HCT116 (cell line): ENCODE data around the gene ACOD1. TPM values are rescaled to one million over a fixed set of nuclear protein-coding genes. Genes with fewer than 3 reads are reported as not detected.

Experiments
- ATAC-seq: fragments of 200-7000 bp; cut with Tn5 transposase; 2 replicates; pipeline ENCODE4 v1.9.1; 2020; ENCODE audit warnings: mild to moderate bottlenecking, moderate library complexity
- BruUV-seq: library from RNA; stranded (reverse); fragments of 400-500 nt; replicated peaks from 2 replicates; lab custom pipeline; 2021; lab: Mats Ljungman, UMichigan
- CTCF ChIA-PET: fragments of 300-600 bp; sonication (Branson Sonifier 250); formaldehyde crosslinking; loops from one replicate; lab custom pipeline; 2021; ENCODE audit warnings: antibody characterized with exemption; lab: Charles Lee
- POLR2A ChIA-PET: fragments of 300-600, 350-600 bp; sonication (Branson Sonifier 250); formaldehyde crosslinking; loops from one replicate; lab custom pipeline; 2021; ENCODE audit warnings: antibody characterized with exemption; lab: Charles Lee
- RAD21 ChIA-PET, 2 experiments: fragments of 300-600 bp; sonication (Branson Sonifier 250); formaldehyde crosslinking; loops; one replicate each; lab custom pipeline; 2023; ENCODE audit warnings: low total read pairs in 2 of 2; ENCODE audit not compliant: uncharacterized antibody in 2 of 2, unreplicated experiment in 2 of 2, low non-redundant PET in 1 of 2; lab: Charles Lee
- DNase-seq: peaks from one replicate; pipeline ENCODE4 v3.0.0-alpha.2; 2010; ENCODE audit warnings: low read depth, low spot score
- H2AFZ ChIP-seq: fragments of 200-600 bp; shearing (Covaris generic), sonication (generic); 2 replicates; pipeline ENCODE4 v1.6.1; 2017; ENCODE audit warnings: low read depth, mixed run types, mixed read lengths, antibody characterized with exemption, low read length; ENCODE audit not compliant: poor library complexity, severe bottlenecking
- H3K27ac ChIP-seq: 2 replicates; pipeline ENCODE4 v1.5.1; 2012; ENCODE audit warnings: low read depth, low read length
- H3K27me3 ChIP-seq: fragments of 200-600 bp; sonication (generic); 2 replicates; pipeline ENCODE4 v1.6.1; 2016; ENCODE audit warnings: mixed run types, low read length, mixed read lengths; ENCODE audit not compliant: insufficient read depth
- H3K36me3 ChIP-seq, 2 experiments: fragments of 200-500 bp in 1 of 2; fragments of 200-600 bp in 1 of 2; sonication (Bioruptor generic) in 1 of 2; sonication (generic) in 1 of 2; 2 replicates each; pipeline versions ENCODE4 v1.5.1 to v1.6.1; 2014 to 2016; ENCODE audit warnings: low read length in 2 of 2, inconsistent platforms in 1 of 2, mixed read lengths in 1 of 2, mixed run types in 1 of 2; ENCODE audit not compliant: insufficient read depth in 2 of 2, control insufficient read depth in 1 of 2
- H3K4me1 ChIP-seq, 2 experiments: fragments of 200-600 bp in 1 of 2; sonication (generic) in 1 of 2; 2 replicates each; pipeline versions ENCODE4 v1.5.1 to v1.6.1; 2012 to 2017; ENCODE audit warnings: low read length in 2 of 2, inconsistent platforms in 1 of 2, mild to moderate bottlenecking in 1 of 2, mixed read lengths in 1 of 2, mixed run types in 1 of 2, moderate library complexity in 1 of 2; ENCODE audit not compliant: insufficient read depth in 2 of 2, control insufficient read depth in 1 of 2
- H3K4me2 ChIP-seq: fragments of 200-600 bp; sonication (generic); 2 replicates; pipeline ENCODE4 v1.6.1; 2017; ENCODE audit warnings: mixed run types, low read length, mixed read lengths
- H3K4me3 ChIP-seq, 2 experiments: fragments of 200-600 bp in 1 of 2; sonication (generic) in 1 of 2; replicated peaks in 1 of 2; 2 replicates each; pipeline ENCODE4 v1.5.1; 2011 to 2016; ENCODE audit warnings: low read length in 2 of 2, control low read depth in 1 of 2, low read depth in 1 of 2, mild to moderate bottlenecking in 1 of 2, mixed read lengths in 1 of 2, mixed run types in 1 of 2
- H3K79me2 ChIP-seq: fragments of 200-600 bp; sonication (generic); 2 replicates; pipeline ENCODE4 v1.6.1; 2017; ENCODE audit warnings: mild to moderate bottlenecking, mixed run types, low read length, moderate library complexity, mixed read lengths; ENCODE audit not compliant: insufficient read depth
- H3K9ac ChIP-seq: fragments of 200-600 bp; sonication (generic); 2 replicates; pipeline ENCODE4 v1.6.1; 2016; ENCODE audit warnings: low read length, mixed read lengths
- H3K9me2 ChIP-seq: fragments of 200-600 bp; sonication (generic), shearing (Covaris generic); 2 replicates; pipeline ENCODE4 v1.6.1; 2017; ENCODE audit warnings: mixed run types, mild to moderate bottlenecking, moderate library complexity; ENCODE audit not compliant: insufficient read depth
- H3K9me3 ChIP-seq, 2 experiments: fragments of 200-500 bp in 1 of 2; fragments of 200-600 bp in 1 of 2; sonication (Bioruptor generic) in 1 of 2; sonication (generic) in 1 of 2; 2 replicates each; pipeline ENCODE4 v1.6.1; 2014 to 2017; ENCODE audit warnings: low read length in 2 of 2, mixed read lengths in 2 of 2, inconsistent platforms in 1 of 2, low read depth in 1 of 2, mild to moderate bottlenecking in 1 of 2, mixed run types in 1 of 2, moderate library complexity in 1 of 2; ENCODE audit not compliant: control insufficient read depth in 1 of 2, insufficient read depth in 1 of 2
- H4K20me1 ChIP-seq: fragments of 200-600 bp; sonication (generic), shearing (Covaris generic); 2 replicates; pipeline ENCODE4 v1.6.1; 2017; ENCODE audit warnings: mixed run types, mild to moderate bottlenecking, moderate library complexity; ENCODE audit not compliant: insufficient read depth
- CBX3 ChIP-seq: IDR thresholded peaks from 2 replicates; pipeline ENCODE4 v1.6.1; 2012; ENCODE audit warnings: low read depth
- CEBPB ChIP-seq: IDR thresholded peaks from 2 replicates; pipeline ENCODE4 v1.6.1; 2012; ENCODE audit warnings: low read depth
- EZH2 ChIP-seq: fragments of 200-600 bp; sonication (generic); IDR thresholded peaks from 2 replicates; pipeline ENCODE4 v1.6.1; 2017; ENCODE audit warnings: antibody characterized with exemption, mixed run types
- FOSL1 ChIP-seq: IDR thresholded peaks from 2 replicates; pipeline ENCODE4 v1.6.1; 2012; ENCODE audit warnings: low read depth
- JUND ChIP-seq: IDR thresholded peaks from 2 replicates; pipeline ENCODE4 v1.6.1; 2012
- POLR2AphosphoS5 ChIP-seq: IDR thresholded peaks from 2 replicates; pipeline ENCODE4 v1.6.1; 2011; ENCODE audit warnings: mild to moderate bottlenecking, low read depth, low read length, moderate library complexity
- SIN3A ChIP-seq: IDR thresholded peaks from 2 replicates; pipeline ENCODE4 v1.6.1; 2012; ENCODE audit warnings: low read depth
- SP1 ChIP-seq: IDR thresholded peaks from 2 replicates; pipeline ENCODE4 v1.6.1; 2012; ENCODE audit warnings: low read depth
- TCF7L2 ChIP-seq: IDR thresholded peaks from 2 replicates; pipeline ENCODE4 v1.7.0; 2011; ENCODE audit warnings: borderline replicate concordance, inconsistent platforms; ENCODE audit not compliant: insufficient read depth, insufficient read length; ENCODE audit errors: extremely low read depth
- intact Hi-C: fragments of 100-400 bp; cut with micrococcal nuclease; formaldehyde crosslinking; loops from 2 replicates; pipeline ENCODE4 v1.10.0; 2022
- total RNA-seq: library from RNA; stranded (reverse); gene quantifications from one replicate; pipeline ENCODE4 v1.2.1, GENCODE V29; 2021; ENCODE audit not compliant: unreplicated experiment
- TF ChIP-seq, protein P1 (sequence below), 3 experiments: fragments of 200-600 bp in 1 of 3; sonication (generic) in 1 of 3; IDR thresholded peaks in 2 of 3; conservative IDR thresholded peaks in 1 of 3; 2 replicates each; pipeline ENCODE4 v1.5.1; 2012 to 2017; ENCODE audit warnings: low read depth in 2 of 3, low read length in 2 of 3, antibody characterized with exemption in 1 of 3, borderline replicate concordance in 1 of 3, control low read depth in 1 of 3, mild to moderate bottlenecking in 1 of 3, mixed read lengths in 1 of 3, mixed run types in 1 of 3, moderate library complexity in 1 of 3; ENCODE audit not compliant: insufficient read depth in 1 of 3
- TF ChIP-seq, protein P2 (sequence below): IDR thresholded peaks from 2 replicates; pipeline ENCODE4 v1.6.1; 2012
- TF ChIP-seq, protein P3 (sequence below): IDR thresholded peaks from 2 replicates; pipeline ENCODE4 v1.6.1; 2011; ENCODE audit warnings: mild to moderate bottlenecking, low read length, moderate library complexity; ENCODE audit not compliant: insufficient replicate concordance; ENCODE audit errors: extremely low read depth

ACOD1 gene
- total RNA-seq, 1 experiment from 2014 or later, result not detected

DNA sequence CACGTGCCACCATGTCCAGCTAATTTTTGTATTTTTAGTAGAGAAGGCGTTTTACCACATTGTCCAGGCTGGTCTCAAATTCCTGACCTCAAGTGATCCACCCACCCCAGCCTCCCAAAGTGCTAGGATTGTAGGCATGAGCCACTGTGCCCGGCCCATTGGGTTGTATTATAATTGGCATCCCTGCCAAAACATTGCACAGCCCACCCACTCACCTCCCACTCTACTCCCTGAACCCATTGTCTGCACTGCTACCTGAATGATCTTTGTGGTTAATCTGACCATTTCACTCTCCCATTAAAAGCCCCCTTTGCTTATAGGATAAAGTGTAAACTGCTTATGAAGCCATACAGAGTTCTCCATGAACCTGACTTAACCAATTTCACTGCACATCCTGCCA lies 35.8 kb upstream of the ACOD1 start:
- no peaks in the 10 kb centered on the region for H3K79me2 ChIP-seq
- no peak overlapping the region for H3K9ac ChIP-seq
- POLR2A ChIA-PET, result no interaction called here
- RAD21 ChIA-PET, result no interaction called here
- no peaks in the 10 kb centered on the region for H3K36me3 ChIP-seq
- CTCF ChIA-PET, result no interaction called here
- no peak overlapping the region for H3K27ac ChIP-seq
- TF ChIP-seq, protein P1, sequence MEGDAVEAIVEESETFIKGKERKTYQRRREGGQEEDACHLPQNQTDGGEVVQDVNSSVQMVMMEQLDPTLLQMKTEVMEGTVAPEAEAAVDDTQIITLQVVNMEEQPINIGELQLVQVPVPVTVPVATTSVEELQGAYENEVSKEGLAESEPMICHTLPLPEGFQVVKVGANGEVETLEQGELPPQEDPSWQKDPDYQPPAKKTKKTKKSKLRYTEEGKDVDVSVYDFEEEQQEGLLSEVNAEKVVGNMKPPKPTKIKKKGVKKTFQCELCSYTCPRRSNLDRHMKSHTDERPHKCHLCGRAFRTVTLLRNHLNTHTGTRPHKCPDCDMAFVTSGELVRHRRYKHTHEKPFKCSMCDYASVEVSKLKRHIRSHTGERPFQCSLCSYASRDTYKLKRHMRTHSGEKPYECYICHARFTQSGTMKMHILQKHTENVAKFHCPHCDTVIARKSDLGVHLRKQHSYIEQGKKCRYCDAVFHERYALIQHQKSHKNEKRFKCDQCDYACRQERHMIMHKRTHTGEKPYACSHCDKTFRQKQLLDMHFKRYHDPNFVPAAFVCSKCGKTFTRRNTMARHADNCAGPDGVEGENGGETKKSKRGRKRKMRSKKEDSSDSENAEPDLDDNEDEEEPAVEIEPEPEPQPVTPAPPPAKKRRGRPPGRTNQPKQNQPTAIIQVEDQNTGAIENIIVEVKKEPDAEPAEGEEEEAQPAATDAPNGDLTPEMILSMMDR (IDR thresholded peaks at IDR 0.05 in 2 of 3, conservative IDR thresholded peaks at IDR 0.05 in 1 of 3; ENCODE audit: borderline replicate concordance in 1 of 3, insufficient read depth in 1 of 3, low read depth in 2 of 3, low read length in 2 of 3), result no peak
- TF ChIP-seq SIN3A (no peak), JUND (no peak), CEBPB (no peak), POLR2AphosphoS5 (no peak), TCF7L2 (no peak), EZH2 (no peak)
- no peak overlapping the region for H2AFZ ChIP-seq
- no peak for DNase-seq
- intact Hi-C loops, result no loop called here
- H3K4me2 ChIP-seq, result no peak overlapping the region
- no TSS peak for BruUV-seq
- no peak overlapping the region for H3K4me3 ChIP-seq
- no peaks in the 10 kb centered on the region for H3K9me2 ChIP-seq
- no peaks in the 10 kb centered on the region for H4K20me1 ChIP-seq
- H3K9me3 ChIP-seq, result no peaks in the 10 kb centered on the region
- H3K27me3 ChIP-seq, result no peaks in the 10 kb centered on the region
- no peaks in the 10 kb centered on the region for H3K4me1 ChIP-seq
- no peak for ATAC-seq

DNA sequence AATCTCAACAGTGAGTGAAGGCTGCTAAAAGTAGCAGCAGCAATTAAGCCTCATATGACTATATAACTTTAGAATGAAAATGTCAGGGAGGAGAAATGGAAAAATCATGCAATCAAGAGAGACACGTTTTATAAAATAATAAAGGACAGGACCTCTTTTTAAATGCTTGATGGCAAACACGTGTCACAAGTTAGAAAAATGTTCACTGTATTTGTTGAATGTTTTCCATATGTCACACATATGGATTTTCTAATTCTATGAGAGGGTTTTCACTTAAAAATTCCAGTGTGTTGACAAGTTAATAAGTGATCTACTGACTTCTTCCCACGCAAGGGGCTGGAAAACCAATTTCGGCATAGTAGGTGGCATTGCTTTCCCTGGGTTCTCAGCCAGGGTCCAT lies 34.4 kb upstream of the ACOD1 start:
- Histone ChIP-seq H3K36me3 (no peaks in the 10 kb centered on the region), H3K4me3 (no peak overlapping the region), H3K4me2 (no peak overlapping the region), H4K20me1 (no peaks in the 10 kb centered on the region), H3K9me3 (no peaks in the 10 kb centered on the region), H3K79me2 (no peaks in the 10 kb centered on the region), H3K27ac (no peak overlapping the region), H3K9ac (no peak overlapping the region), H3K4me1 (no peaks in the 10 kb centered on the region), H2AFZ (no peak overlapping the region), H3K27me3 (no peaks in the 10 kb centered on the region), H3K9me2 (no peaks in the 10 kb centered on the region)
- no TSS peak for BruUV-seq
- ChIA-PET CTCF (no interaction called here), POLR2A (no interaction called here), RAD21 (no interaction called here)
- ATAC-seq, result no peak
- TF ChIP-seq, protein P2, sequence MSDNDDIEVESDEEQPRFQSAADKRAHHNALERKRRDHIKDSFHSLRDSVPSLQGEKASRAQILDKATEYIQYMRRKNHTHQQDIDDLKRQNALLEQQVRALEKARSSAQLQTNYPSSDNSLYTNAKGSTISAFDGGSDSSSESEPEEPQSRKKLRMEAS, result no peak
- TF ChIP-seq SP1 (no peak), JUND (no peak), FOSL1 (no peak), CBX3 (no peak)
- TF ChIP-seq, protein P3, sequence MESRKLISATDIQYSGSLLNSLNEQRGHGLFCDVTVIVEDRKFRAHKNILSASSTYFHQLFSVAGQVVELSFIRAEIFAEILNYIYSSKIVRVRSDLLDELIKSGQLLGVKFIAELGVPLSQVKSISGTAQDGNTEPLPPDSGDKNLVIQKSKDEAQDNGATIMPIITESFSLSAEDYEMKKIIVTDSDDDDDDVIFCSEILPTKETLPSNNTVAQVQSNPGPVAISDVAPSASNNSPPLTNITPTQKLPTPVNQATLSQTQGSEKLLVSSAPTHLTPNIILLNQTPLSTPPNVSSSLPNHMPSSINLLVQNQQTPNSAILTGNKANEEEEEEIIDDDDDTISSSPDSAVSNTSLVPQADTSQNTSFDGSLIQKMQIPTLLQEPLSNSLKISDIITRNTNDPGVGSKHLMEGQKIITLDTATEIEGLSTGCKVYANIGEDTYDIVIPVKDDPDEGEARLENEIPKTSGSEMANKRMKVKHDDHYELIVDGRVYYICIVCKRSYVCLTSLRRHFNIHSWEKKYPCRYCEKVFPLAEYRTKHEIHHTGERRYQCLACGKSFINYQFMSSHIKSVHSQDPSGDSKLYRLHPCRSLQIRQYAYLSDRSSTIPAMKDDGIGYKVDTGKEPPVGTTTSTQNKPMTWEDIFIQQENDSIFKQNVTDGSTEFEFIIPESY, result no peak
- DNase-seq, result no peak
- intact Hi-C loops, result no loop called here
